GM12878 (cell line): Measurements from ENCODE around the gene PRR15.

Source experiments
- RAD21 ChIP-seq: IDR thresholded peaks from 2 replicates; pipeline ENCODE4 v1.6.1; 2011; ENCODE audit warnings: mild to moderate bottlenecking, low read depth, low read length, moderate library complexity; ENCODE audit not compliant: insufficient read depth
- RFX5 ChIP-seq: IDR thresholded peaks from 2 replicates; pipeline ENCODE4 v1.6.1; 2011; ENCODE audit warnings: low read depth, low read length, improper control_type of control experiment
- ZBED1 ChIP-seq: IDR thresholded peaks from 2 replicates; pipeline ENCODE4 v1.6.1; 2016; ENCODE audit warnings: borderline replicate concordance

DNA sequence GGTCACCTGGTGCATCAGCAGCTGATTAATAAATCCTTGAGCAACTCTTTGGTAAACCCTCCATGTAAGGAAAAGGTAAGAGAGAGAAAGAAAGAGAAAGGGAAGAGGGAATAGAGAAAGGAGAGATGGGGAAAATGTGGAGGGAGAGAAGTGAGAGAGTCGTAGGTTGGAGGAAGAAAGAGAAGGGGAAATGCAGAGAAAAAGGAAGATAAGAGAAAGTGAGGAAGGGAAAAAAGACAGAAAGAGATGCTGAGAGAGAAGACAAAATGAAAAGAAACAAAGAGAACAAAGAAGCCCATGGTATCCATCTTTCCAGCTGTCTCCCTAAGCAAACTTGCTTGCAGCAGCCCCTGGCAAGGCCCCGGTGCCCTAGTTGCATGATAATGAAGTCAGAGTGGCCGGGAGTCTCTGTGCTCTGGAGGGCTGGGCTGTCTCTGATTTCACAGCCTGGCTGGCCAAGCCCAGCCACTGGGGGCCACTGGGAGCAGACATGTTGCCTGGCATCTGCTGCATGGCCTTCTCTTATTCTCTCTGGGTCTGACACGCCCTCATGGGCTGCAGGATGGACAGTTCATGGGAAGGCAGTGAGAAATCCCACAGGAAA, 48.4 kb downstream of the PRR15 start:
- TF ChIP-seq RAD21 (no peak), ZBED1 (no peak), RFX5 (no peak)
